ENCODE results near the gene SLC22A1.

DNA sequence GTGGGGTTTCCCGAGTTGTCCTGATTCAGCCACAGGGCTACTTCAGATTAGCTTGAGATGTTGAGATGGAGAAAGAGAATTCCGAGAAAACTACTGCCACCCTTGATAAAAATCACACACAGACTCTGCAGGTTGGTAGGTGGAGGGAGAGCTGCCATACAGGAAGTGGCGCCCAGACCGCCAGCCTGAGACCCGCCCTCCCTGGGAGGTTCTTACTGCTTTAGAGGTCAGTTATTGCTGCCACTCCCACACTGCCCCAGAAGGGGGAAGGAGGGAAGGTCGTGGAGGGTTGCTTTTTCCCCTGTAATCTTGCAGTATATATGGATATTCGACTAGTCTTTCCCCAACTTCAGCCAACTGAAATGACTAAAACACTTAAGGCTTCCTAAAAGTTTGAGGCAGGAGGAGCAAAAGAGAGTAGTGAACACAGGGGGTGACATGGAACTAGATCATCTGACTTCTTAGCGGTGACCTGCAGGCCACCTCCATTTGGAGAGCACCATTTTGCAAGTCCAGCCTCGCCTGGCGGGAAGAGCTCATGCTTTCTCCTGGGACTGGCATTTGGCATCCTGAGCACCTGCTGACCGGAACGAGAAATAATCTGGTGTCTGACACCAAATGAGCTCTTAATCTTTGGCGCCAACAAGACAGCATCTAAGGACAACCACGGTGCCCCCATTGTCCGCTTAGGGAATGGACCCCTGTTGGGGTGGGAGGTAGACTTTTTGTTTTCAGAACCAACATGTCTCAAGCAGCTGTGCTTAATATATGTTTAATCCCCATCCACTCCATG, 35.7 kb upstream of the SLC22A1 start:
- TF ChIP-seq, protein P1, sequence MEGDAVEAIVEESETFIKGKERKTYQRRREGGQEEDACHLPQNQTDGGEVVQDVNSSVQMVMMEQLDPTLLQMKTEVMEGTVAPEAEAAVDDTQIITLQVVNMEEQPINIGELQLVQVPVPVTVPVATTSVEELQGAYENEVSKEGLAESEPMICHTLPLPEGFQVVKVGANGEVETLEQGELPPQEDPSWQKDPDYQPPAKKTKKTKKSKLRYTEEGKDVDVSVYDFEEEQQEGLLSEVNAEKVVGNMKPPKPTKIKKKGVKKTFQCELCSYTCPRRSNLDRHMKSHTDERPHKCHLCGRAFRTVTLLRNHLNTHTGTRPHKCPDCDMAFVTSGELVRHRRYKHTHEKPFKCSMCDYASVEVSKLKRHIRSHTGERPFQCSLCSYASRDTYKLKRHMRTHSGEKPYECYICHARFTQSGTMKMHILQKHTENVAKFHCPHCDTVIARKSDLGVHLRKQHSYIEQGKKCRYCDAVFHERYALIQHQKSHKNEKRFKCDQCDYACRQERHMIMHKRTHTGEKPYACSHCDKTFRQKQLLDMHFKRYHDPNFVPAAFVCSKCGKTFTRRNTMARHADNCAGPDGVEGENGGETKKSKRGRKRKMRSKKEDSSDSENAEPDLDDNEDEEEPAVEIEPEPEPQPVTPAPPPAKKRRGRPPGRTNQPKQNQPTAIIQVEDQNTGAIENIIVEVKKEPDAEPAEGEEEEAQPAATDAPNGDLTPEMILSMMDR (IDR thresholded peaks at IDR 0.05; ENCODE audit: low read depth, low read length, missing input control), result no peak
- TF ChIP-seq EGR1 (IDR thresholded peaks at IDR 0.05; ENCODE audit: low read depth in 2 of 2) (no peak), YY1 (IDR thresholded peaks at IDR 0.05) (no peak), RAD21 (IDR thresholded peaks at IDR 0.05) (no peak), RXRA (IDR thresholded peaks at IDR 0.05) (no peak), GABPA (IDR thresholded peaks at IDR 0.05 in 1 of 2, conservative IDR thresholded peaks at IDR 0.05 in 1 of 2) (no peak)
- TF ChIP-seq, protein P2, sequence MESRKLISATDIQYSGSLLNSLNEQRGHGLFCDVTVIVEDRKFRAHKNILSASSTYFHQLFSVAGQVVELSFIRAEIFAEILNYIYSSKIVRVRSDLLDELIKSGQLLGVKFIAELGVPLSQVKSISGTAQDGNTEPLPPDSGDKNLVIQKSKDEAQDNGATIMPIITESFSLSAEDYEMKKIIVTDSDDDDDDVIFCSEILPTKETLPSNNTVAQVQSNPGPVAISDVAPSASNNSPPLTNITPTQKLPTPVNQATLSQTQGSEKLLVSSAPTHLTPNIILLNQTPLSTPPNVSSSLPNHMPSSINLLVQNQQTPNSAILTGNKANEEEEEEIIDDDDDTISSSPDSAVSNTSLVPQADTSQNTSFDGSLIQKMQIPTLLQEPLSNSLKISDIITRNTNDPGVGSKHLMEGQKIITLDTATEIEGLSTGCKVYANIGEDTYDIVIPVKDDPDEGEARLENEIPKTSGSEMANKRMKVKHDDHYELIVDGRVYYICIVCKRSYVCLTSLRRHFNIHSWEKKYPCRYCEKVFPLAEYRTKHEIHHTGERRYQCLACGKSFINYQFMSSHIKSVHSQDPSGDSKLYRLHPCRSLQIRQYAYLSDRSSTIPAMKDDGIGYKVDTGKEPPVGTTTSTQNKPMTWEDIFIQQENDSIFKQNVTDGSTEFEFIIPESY (IDR thresholded peaks at IDR 0.05), result no peak
- TF ChIP-seq, protein P3, sequence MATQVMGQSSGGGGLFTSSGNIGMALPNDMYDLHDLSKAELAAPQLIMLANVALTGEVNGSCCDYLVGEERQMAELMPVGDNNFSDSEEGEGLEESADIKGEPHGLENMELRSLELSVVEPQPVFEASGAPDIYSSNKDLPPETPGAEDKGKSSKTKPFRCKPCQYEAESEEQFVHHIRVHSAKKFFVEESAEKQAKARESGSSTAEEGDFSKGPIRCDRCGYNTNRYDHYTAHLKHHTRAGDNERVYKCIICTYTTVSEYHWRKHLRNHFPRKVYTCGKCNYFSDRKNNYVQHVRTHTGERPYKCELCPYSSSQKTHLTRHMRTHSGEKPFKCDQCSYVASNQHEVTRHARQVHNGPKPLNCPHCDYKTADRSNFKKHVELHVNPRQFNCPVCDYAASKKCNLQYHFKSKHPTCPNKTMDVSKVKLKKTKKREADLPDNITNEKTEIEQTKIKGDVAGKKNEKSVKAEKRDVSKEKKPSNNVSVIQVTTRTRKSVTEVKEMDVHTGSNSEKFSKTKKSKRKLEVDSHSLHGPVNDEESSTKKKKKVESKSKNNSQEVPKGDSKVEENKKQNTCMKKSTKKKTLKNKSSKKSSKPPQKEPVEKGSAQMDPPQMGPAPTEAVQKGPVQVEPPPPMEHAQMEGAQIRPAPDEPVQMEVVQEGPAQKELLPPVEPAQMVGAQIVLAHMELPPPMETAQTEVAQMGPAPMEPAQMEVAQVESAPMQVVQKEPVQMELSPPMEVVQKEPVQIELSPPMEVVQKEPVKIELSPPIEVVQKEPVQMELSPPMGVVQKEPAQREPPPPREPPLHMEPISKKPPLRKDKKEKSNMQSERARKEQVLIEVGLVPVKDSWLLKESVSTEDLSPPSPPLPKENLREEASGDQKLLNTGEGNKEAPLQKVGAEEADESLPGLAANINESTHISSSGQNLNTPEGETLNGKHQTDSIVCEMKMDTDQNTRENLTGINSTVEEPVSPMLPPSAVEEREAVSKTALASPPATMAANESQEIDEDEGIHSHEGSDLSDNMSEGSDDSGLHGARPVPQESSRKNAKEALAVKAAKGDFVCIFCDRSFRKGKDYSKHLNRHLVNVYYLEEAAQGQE (IDR thresholded peaks at IDR 0.05), result no peak
- TF ChIP-seq, protein P4, sequence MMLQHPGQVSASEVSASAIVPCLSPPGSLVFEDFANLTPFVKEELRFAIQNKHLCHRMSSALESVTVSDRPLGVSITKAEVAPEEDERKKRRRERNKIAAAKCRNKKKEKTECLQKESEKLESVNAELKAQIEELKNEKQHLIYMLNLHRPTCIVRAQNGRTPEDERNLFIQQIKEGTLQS (IDR thresholded peaks at IDR 0.05), result no peak
